Measurements from ENCODE around the gene GALNT10. TPM values are rescaled to one million over a fixed set of nuclear protein-coding genes. Genes with fewer than 3 reads are reported as not detected.

Gene GALNT10
- total RNA-seq, 1 experiment from 2014 or later = 27.8 TPM

- no peak for TF ChIP-seq ZBTB33 (IDR thresholded peaks at IDR 0.05; ENCODE audit: extremely low read depth, insufficient replicate concordance, low read length)
- TF ChIP-seq EZH2phosphoT487 (IDR thresholded peaks at IDR 0.05; ENCODE audit: borderline replicate concordance) = no peak
- TF ChIP-seq ELF1 (IDR thresholded peaks at IDR 0.05; ENCODE audit: borderline replicate concordance, low read depth) = no peak
- TF ChIP-seq SP1 (IDR thresholded peaks at IDR 0.05; ENCODE audit: low read depth) = no peak
- no peak for TF ChIP-seq SRF (IDR thresholded peaks at IDR 0.05; ENCODE audit: low read depth)
- TF ChIP-seq REST (IDR thresholded peaks at IDR 0.05; ENCODE audit: low read depth) = no peak
- TF ChIP-seq, protein P1, sequence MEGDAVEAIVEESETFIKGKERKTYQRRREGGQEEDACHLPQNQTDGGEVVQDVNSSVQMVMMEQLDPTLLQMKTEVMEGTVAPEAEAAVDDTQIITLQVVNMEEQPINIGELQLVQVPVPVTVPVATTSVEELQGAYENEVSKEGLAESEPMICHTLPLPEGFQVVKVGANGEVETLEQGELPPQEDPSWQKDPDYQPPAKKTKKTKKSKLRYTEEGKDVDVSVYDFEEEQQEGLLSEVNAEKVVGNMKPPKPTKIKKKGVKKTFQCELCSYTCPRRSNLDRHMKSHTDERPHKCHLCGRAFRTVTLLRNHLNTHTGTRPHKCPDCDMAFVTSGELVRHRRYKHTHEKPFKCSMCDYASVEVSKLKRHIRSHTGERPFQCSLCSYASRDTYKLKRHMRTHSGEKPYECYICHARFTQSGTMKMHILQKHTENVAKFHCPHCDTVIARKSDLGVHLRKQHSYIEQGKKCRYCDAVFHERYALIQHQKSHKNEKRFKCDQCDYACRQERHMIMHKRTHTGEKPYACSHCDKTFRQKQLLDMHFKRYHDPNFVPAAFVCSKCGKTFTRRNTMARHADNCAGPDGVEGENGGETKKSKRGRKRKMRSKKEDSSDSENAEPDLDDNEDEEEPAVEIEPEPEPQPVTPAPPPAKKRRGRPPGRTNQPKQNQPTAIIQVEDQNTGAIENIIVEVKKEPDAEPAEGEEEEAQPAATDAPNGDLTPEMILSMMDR (IDR thresholded peaks at IDR 0.05 in 2 of 3, conservative IDR thresholded peaks at IDR 0.05 in 1 of 3; ENCODE audit: borderline replicate concordance in 1 of 3, insufficient read depth in 1 of 3, low read depth in 2 of 3, low read length in 2 of 3) = no peak
- TF ChIP-seq CEBPB (IDR thresholded peaks at IDR 0.05; ENCODE audit: low read depth) = no peak
- TF ChIP-seq POLR2AphosphoS5 (IDR thresholded peaks at IDR 0.05; ENCODE audit: low read depth, low read length) = no peak
- TF ChIP-seq YY1 (IDR thresholded peaks at IDR 0.05; ENCODE audit: extremely low read depth, insufficient replicate concordance, low read depth, low read length) = no peak
- no peak for TF ChIP-seq JUND (IDR thresholded peaks at IDR 0.05)
- no peak for TF ChIP-seq POLR2A (IDR thresholded peaks at IDR 0.05; ENCODE audit: borderline replicate concordance, extremely low read depth, insufficient read depth, insufficient read length)
- no peak for TF ChIP-seq ZFX (IDR thresholded peaks at IDR 0.05)
- Histone ChIP-seq H2AFZ (ENCODE audit: low read depth, low read length, poor library complexity, severe bottlenecking) (no peak overlapping the region), H3K9me2 (ENCODE audit: insufficient read depth) (no peaks in the 10 kb centered on the region), H3K9ac (ENCODE audit: low read length) (no peak overlapping the region), H3K4me3 (replicated peaks in 1 of 2; ENCODE audit: low read depth in 1 of 2, low read length in 2 of 2) (no peak overlapping the region), H3K9me3 (ENCODE audit: control insufficient read depth in 1 of 2, insufficient read depth in 1 of 2, low read depth in 1 of 2, low read length in 2 of 2) (no peaks in the 10 kb centered on the region), H3K27ac (ENCODE audit: low read depth, low read length) (no peak overlapping the region), H3K79me2 (ENCODE audit: insufficient read depth, low read length) (no peaks in the 10 kb centered on the region), H3K4me1 (ENCODE audit: control insufficient read depth in 1 of 2, insufficient read depth in 2 of 2, low read length in 2 of 2) (peaks cover 8 to 23% of the 10 kb centered on the region in 2 experiments; a peak in 3 of 4 replicates), H4K20me1 (ENCODE audit: insufficient read depth) (no peaks in the 10 kb centered on the region), H3K4me2 (ENCODE audit: low read length) (peak overlapping the region; percentile 67), H3K36me3 (ENCODE audit: control insufficient read depth in 1 of 2, insufficient read depth in 2 of 2, low read length in 2 of 2) (no peaks in the 10 kb centered on the region), H3K27me3 (ENCODE audit: insufficient read depth, low read length) (no peaks in the 10 kb centered on the region)
- intact Hi-C loops (cut with micrococcal nuclease) = loop anchor here (5.0 kb wide), 2 partner anchors 209 to 1874 kb away; no protein-coding TSS in a partner anchor
- BruUV-seq (replicated peaks) = no TSS peak
- ChIA-PET CTCF (interaction anchor here (0.6 to 4.2 kb wide), 10 partner anchors 40 to 432 kb away, joined by 3 to 70 read pairs (median 4); no protein-coding TSS in a partner anchor), POLR2A (no interaction called here), RAD21 (ENCODE audit: low non-redundant PET in 1 of 2, low total read pairs in 2 of 2, uncharacterized antibody in 2 of 2, unreplicated experiment in 2 of 2) (interaction anchor here (0.6 to 2.2 kb wide), 5 partner anchors 119 to 334 kb away, joined by 3 to 16 read pairs (median 3); no protein-coding TSS in a partner anchor)
- DNase-seq (ENCODE audit: low read depth, low spot score) (peak; percentile 29), ATAC-seq (peak; percentile 41; the same call in 1 of the 2 replicates)
Observed at GRCh38 chr5:154406231-154406630, 215.7 kb downstream of the GALNT10 start.

Data from HCT116 (cell line).